Fibroblast of skin of right biceps (primary cell): ENCODE measurements around the gene FAF1.

Source experiments
- DNase-seq: peaks from one replicate; pipeline ENCODE4 v3.0.0-alpha.2; 2013

FAF1 gene

GRCh38 chr1:50422946-50423669, 537.0 kb downstream of the FAF1 start, which contains the start of gene DMRTA2:
Gene DMRTA2 (minus strand): TSS chr1:50423443. CDS start chr1:50421536, 1,907 bp downstream.
- peak; percentile 26 for DNase-seq

- no peak for DNase-seq
These were observed 537.5 kb downstream of the FAF1 start for GRCh38 chr1:50422675-50422945.

GRCh38 chr1:50421768-50422674, 538.0 kb downstream of the FAF1 start:
- no peak for DNase-seq

GRCh38 chr1:50421366-50421748, 538.7 kb downstream of the FAF1 start:
- no peak for DNase-seq

GRCh38 chr1:50420689-50421365, 539.2 kb downstream of the FAF1 start:
- DNase-seq: no peak

GRCh38 chr1:50419907-50420677, 540.0 kb downstream of the FAF1 start:
- DNase-seq: no peak

GRCh38 chr1:50419192-50419906, 540.7 kb downstream of the FAF1 start:
- DNase-seq: no peak

GRCh38 chr1:50418600-50419109, 541.4 kb downstream of the FAF1 start:
- no peak for DNase-seq

GRCh38 chr1:50417946-50418599, 542.0 kb downstream of the FAF1 start:
- DNase-seq: no peak

- DNase-seq: no peak
These were observed 542.6 kb downstream of the FAF1 start for GRCh38 chr1:50417507-50417906.

GRCh38 chr1:50416553-50417453, 543.3 kb downstream of the FAF1 start:
- no peak for DNase-seq

- DNase-seq: no peak
These were observed 543.9 kb downstream of the FAF1 start for GRCh38 chr1:50416150-50416527.

- DNase-seq: no peak
These were observed 544.6 kb downstream of the FAF1 start for GRCh38 chr1:50415235-50416149.

GRCh38 chr1:50414853-50415234, 545.2 kb downstream of the FAF1 start:
- DNase-seq: no peak

- no peak for DNase-seq
These were observed 547.1 kb downstream of the FAF1 start for GRCh38 chr1:50412813-50413476.

- no peak for DNase-seq
These were observed 554.3 kb downstream of the FAF1 start for GRCh38 chr1:50405814-50406213.

- DNase-seq: no peak
These were observed 566.4 kb downstream of the FAF1 start for GRCh38 chr1:50393522-50394120.
